ENCODE results near the gene RTP5.
A peak's percentile ranks its signal among the peaks of the same experiment; 100 is the strongest.

The RTP5 gene

GRCh38 chr2:241890524-241891235 is 21.2 kb downstream of the RTP5 start:
- peak; percentile 15 for DNase-seq

GRCh38 chr2:241891315-241891987 is 21.9 kb downstream of the RTP5 start:
- no peak for DNase-seq

- DNase-seq = no peak
These were observed 22.4 kb downstream of the RTP5 start for GRCh38 chr2:241891988-241892298.

GRCh38 chr2:241892299-241893137 is 23.0 kb downstream of the RTP5 start:
- no peak for DNase-seq

GRCh38 chr2:241893265-241893664 is 23.7 kb downstream of the RTP5 start:
- no peak for DNase-seq

- DNase-seq = no peak
These were observed 24.6 kb downstream of the RTP5 start for GRCh38 chr2:241894056-241894641.

GRCh38 chr2:241894681-241895426 is 25.3 kb downstream of the RTP5 start:
- DNase-seq = no peak

GRCh38 chr2:241895427-241895711 is 25.8 kb downstream of the RTP5 start:
- no peak for DNase-seq

GRCh38 chr2:241895712-241896641 is 26.4 kb downstream of the RTP5 start:
- DNase-seq = no peak

- DNase-seq = no peak
These were observed 27.2 kb downstream of the RTP5 start for GRCh38 chr2:241896746-241897201.

GRCh38 chr2:241897231-241897916 is 27.8 kb downstream of the RTP5 start:
- no peak for DNase-seq

- peak; percentile 79 for DNase-seq
These were observed 29.1 kb downstream of the RTP5 start for GRCh38 chr2:241898463-241899270.

- DNase-seq = no peak
These were observed 30.9 kb downstream of the RTP5 start for GRCh38 chr2:241900251-241901017.

- DNase-seq = no peak
These were observed 31.5 kb downstream of the RTP5 start for GRCh38 chr2:241901018-241901380.

- DNase-seq = peak; percentile 32
These were observed 32.2 kb downstream of the RTP5 start for GRCh38 chr2:241901500-241902351.

- DNase-seq = peak; percentile 10
These were observed 32.9 kb downstream of the RTP5 start for GRCh38 chr2:241902357-241902991.

- DNase-seq = peak; percentile 66
These were observed 33.8 kb downstream of the RTP5 start for GRCh38 chr2:241903121-241904010.
